Smooth muscle cell (in vitro differentiated cells): ENCODE data around the gene QSOX1. TPM values are rescaled to one million over a fixed set of nuclear protein-coding genes. Genes with fewer than 3 reads are reported as not detected.
"Not testable (repeated sequence)": the region's sequence is repeated elsewhere in the genome, so short reads cannot be mapped to it uniquely, and the experiment has no call there.

Experiments
- DNase-seq: peaks from one replicate; lab custom pipeline; 2025; ENCODE audit not compliant: unreplicated experiment; lab: John Stamatoyannopoulos, UW
- H2AFZ ChIP-seq: fragments of 200-600 bp; sonication (generic); 2 replicates; pipeline ENCODE4 v1.6.0; 2016; ENCODE audit warnings: antibody characterized with exemption, low read depth, mild to moderate bottlenecking
- H3F3A ChIP-seq: fragments of 200-600 bp; sonication (generic); 2 replicates; pipeline ENCODE4 v1.6.0; 2017; ENCODE audit warnings: antibody characterized with exemption, low read depth
- H3K27ac ChIP-seq: fragments of 200-600 bp; sonication (generic); 2 replicates; pipeline ENCODE4 v1.5.1; 2016; ENCODE audit warnings: low read depth, mild to moderate bottlenecking
- H3K27me3 ChIP-seq: fragments of 200-600 bp; sonication (generic); 2 replicates; pipeline ENCODE4 v1.6.1; 2016; ENCODE audit warnings: low read depth, mild to moderate bottlenecking
- H3K36me3 ChIP-seq: fragments of 200-600 bp; sonication (generic); 2 replicates; pipeline ENCODE4 v1.5.1; 2016; ENCODE audit warnings: low read depth
- H3K4me1 ChIP-seq: fragments of 200-600 bp; sonication (generic); 2 replicates; pipeline ENCODE4 v1.5.1; 2016; ENCODE audit warnings: low read depth
- H3K4me2 ChIP-seq: fragments of 200-600 bp; sonication (generic); 2 replicates; pipeline ENCODE4 v1.6.0; 2016; ENCODE audit warnings: mild to moderate bottlenecking
- H3K4me3 ChIP-seq: fragments of 200-600 bp; sonication (generic); 2 replicates; pipeline ENCODE4 v1.5.1; 2016; ENCODE audit warnings: mild to moderate bottlenecking
- H3K79me2 ChIP-seq: fragments of 200-600 bp; sonication (generic); 2 replicates; pipeline ENCODE4 v1.6.0; 2016; ENCODE audit warnings: low read depth, mild to moderate bottlenecking
- H3K9ac ChIP-seq: fragments of 200-600 bp; sonication (generic); 2 replicates; pipeline ENCODE4 v1.6.0; 2016; ENCODE audit warnings: low read depth
- H3K9me3 ChIP-seq: fragments of 200-600 bp; sonication (generic); replicated peaks from 2 replicates; pipeline ENCODE4 v1.5.1; 2016; ENCODE audit warnings: low read depth
- H4K20me1 ChIP-seq: fragments of 200-600 bp; sonication (generic); 2 replicates; pipeline ENCODE4 v1.6.0; 2016; ENCODE audit warnings: low read depth
- CTCF ChIP-seq: fragments of 200-600 bp; sonication (generic); IDR thresholded peaks from 2 replicates; pipeline ENCODE4 v1.5.1; 2017; ENCODE audit warnings: borderline replicate concordance, mild to moderate bottlenecking, antibody characterized with exemption; ENCODE audit not compliant: insufficient read depth, poor library complexity, severe bottlenecking
- WGBS: methylation state at CpG from one replicate; pipeline ENCODE4 v1.1.7; 2016; ENCODE audit warnings: low lambda C conversion rate; 5-methylcytosine and 5-hydroxymethylcytosine counted together
- polyA plus RNA-seq: library from polyadenylated mRNA; unstranded; fragments of >200 nt; fragmentation: Nextera tagmentation; extraction: Ambion mirVana; gene quantifications from 2 replicates; pipeline ENCODE4 v1.2.1, GENCODE V29; 2016
- total RNA-seq: library from RNA; depleted of rRNA; stranded (reverse); fragments of >200 nt; gene quantifications from 2 replicates; pipeline ENCODE4 v1.2.3, GENCODE V29; 2014

The QSOX1 gene
- total and polyA plus RNA-seq, 2 experiments from 2014 or later: 71.5 to 75.8 TPM

GRCh38 chr1:180133193-180133592, 21.5 kb upstream of the QSOX1 start:
- Histone ChIP-seq H3F3A (no peaks in the 10 kb centered on the region), H3K4me1 (no peaks in the 10 kb centered on the region), H3K4me3 (no peak overlapping the region), H3K27me3 (no peaks in the 10 kb centered on the region), H3K36me3 (no peaks in the 10 kb centered on the region), H3K79me2 (no peaks in the 10 kb centered on the region), H3K9me3 (no peaks in the 10 kb centered on the region), H3K4me2 (no peak overlapping the region), H3K9ac (no peak overlapping the region), H4K20me1 (no peaks in the 10 kb centered on the region), H3K27ac (no peak overlapping the region), H2AFZ (no peak overlapping the region)
- 79% methylated on average over 1 of the region's 1 CpG for WGBS
- no peak for DNase-seq
- no peak for TF ChIP-seq CTCF

GRCh38 chr1:180133688-180134087, 21.0 kb upstream of the QSOX1 start:
- WGBS: 82% methylated on average over 9 of the region's 9 CpGs
- not testable (repeated sequence) for H3K27ac ChIP-seq, H3K4me3 ChIP-seq, H3K9ac ChIP-seq, H4K20me1 ChIP-seq, H3K79me2 ChIP-seq, H2AFZ ChIP-seq, H3K9me3 ChIP-seq, DNase-seq, H3F3A ChIP-seq, H3K27me3 ChIP-seq, H3K4me1 ChIP-seq, H3K4me2 ChIP-seq, H3K36me3 ChIP-seq

GRCh38 chr1:180135535-180135934, 19.1 kb upstream of the QSOX1 start:
- no peaks in the 10 kb centered on the region for H3K4me1 ChIP-seq
- no peaks in the 10 kb centered on the region for H3K36me3 ChIP-seq
- 50% methylated on average over 1 of the region's 1 CpG for WGBS
- no peak for TF ChIP-seq CTCF
- DNase-seq: no peak
- no peaks in the 10 kb centered on the region for H4K20me1 ChIP-seq
- H3F3A ChIP-seq: no peaks in the 10 kb centered on the region
- H3K9me3 ChIP-seq: no peaks in the 10 kb centered on the region
- no peaks in the 10 kb centered on the region for H3K79me2 ChIP-seq
- no peaks in the 10 kb centered on the region for H3K27me3 ChIP-seq
- no peak overlapping the region for H3K4me3 ChIP-seq
- no peak overlapping the region for H3K27ac ChIP-seq
- H2AFZ ChIP-seq: no peak overlapping the region
- H3K4me2 ChIP-seq: no peak overlapping the region
- no peak overlapping the region for H3K9ac ChIP-seq

- H4K20me1 ChIP-seq: no peaks in the 10 kb centered on the region
- 76% methylated on average over 4 of the region's 4 CpGs for WGBS
- no peak overlapping the region for H3K27ac ChIP-seq
- H3K27me3 ChIP-seq: no peaks in the 10 kb centered on the region
- H3K9me3 ChIP-seq: no peaks in the 10 kb centered on the region
- H3K79me2 ChIP-seq: no peaks in the 10 kb centered on the region
- no peak for TF ChIP-seq CTCF
- H2AFZ ChIP-seq: no peak overlapping the region
- no peaks in the 10 kb centered on the region for H3K36me3 ChIP-seq
- H3K4me1 ChIP-seq: no peaks in the 10 kb centered on the region
- DNase-seq: no peak
- no peak overlapping the region for H3K9ac ChIP-seq
- H3K4me2 ChIP-seq: no peak overlapping the region
- H3K4me3 ChIP-seq: no peak overlapping the region
- H3F3A ChIP-seq: no peaks in the 10 kb centered on the region
Observed at GRCh38 chr1:180136331-180136967, 18.2 kb upstream of the QSOX1 start.
